Measurements from ENCODE around the gene EPO.
"Not testable (repeated sequence)": the region's sequence is repeated elsewhere in the genome, so short reads cannot be mapped to it uniquely, and the experiment has no call there.

EPO gene

DNA sequence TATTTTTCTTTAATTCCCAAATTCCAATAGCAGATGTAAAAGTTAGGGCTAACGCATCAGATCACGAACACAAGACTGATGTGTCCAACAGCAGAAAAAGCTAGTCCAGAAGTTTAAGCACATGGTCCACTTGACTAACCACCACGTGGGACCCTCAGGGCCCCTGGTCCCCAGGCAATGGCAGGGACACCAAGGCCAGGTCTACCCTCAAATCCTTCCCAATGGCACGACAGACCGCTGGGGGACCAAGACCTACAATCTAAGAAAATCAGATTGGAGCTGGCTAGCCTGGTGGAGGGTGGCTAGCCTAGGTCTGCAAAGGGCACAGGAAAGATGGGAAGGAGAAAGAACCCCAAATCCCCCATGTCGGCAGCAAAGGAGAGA is 27.7 kb upstream of the EPO start:
- DNase-seq (ENCODE audit: low read depth): peak; percentile 36
- H3K4me3 ChIP-seq (ENCODE audit: low read depth, low read length): peak overlapping the region; percentile 66
- TF ChIP-seq POLR2A (IDR thresholded peaks at IDR 0.05; ENCODE audit: extremely low read depth, insufficient read length) (no peak), MYC (IDR thresholded peaks at IDR 0.05; ENCODE audit: low read depth, low read length) (no peak)
- TF ChIP-seq, protein P1, sequence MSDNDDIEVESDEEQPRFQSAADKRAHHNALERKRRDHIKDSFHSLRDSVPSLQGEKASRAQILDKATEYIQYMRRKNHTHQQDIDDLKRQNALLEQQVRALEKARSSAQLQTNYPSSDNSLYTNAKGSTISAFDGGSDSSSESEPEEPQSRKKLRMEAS (IDR thresholded peaks at IDR 0.05; ENCODE audit: low read depth, low read length): peak; percentile 90

DNA sequence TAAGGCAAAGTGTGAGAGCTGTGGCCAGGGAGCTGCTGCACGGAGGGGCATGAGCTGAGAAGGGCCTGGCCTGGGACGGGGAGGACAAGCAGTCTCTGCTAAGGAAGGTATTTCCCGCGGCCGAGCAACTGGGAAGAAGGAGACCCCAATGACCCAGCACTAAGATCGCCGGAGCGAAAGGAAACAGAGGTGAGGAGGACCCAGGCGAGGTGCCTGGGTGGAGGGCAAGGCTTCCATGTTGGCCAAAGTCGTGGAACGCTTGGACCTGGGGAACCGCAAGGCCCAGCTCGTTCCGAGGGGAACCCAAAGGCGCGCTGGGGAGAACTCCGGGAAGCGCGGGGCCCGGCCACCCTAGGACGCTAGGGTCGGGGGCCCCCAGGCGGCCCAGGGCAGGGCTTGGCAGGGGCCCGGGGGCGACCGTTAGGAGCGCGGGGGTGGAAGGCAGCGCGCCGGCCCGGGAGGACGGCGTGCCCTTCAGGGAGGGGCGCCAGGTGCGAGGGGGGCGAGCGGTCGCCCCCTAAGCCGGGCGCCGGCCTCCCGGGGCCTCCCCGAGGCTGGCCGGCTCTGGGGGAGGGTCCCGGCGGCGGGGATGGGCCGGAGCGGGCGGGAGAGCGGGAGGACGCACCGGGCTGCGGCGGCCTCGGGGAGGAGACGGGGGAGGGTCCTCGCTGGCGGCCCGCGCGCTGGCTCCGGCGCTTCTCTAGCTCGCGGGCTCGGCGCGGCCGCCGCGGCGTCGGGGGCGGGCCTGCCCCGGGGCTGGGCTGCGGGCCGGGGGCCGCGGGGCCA is 26.8 kb upstream of the EPO start:
- TF ChIP-seq CTCF (IDR thresholded peaks at IDR 0.05; ENCODE audit: low read depth, low read length): no peak
- TF ChIP-seq POLR2A (IDR thresholded peaks at IDR 0.05; ENCODE audit: extremely low read depth, insufficient read length): no peak
- no peak for TF ChIP-seq MYC (IDR thresholded peaks at IDR 0.05; ENCODE audit: low read depth, low read length)
- TF ChIP-seq, protein P1 (IDR thresholded peaks at IDR 0.05; ENCODE audit: low read depth, low read length): no peak
- H3K4me3 ChIP-seq (ENCODE audit: low read depth, low read length): peak overlapping the region; percentile 66
- peak; percentile 65 for DNase-seq (ENCODE audit: low read depth)

GRCh38 chr7:100694098-100694745 is 26.0 kb upstream of the EPO start, which contains the start of gene GIGYF1:
Gene GIGYF1 (minus strand): TSS chr7:100694250. CDS start chr7:100688238, 6,012 bp downstream.
- peak within 1 kb of the TSS; percentile 66 for H3K4me3 ChIP-seq (ENCODE audit: low read depth, low read length)
- peak; percentile 90 for DNase-seq (ENCODE audit: low read depth)
- TF ChIP-seq, protein P1 (IDR thresholded peaks at IDR 0.05; ENCODE audit: low read depth, low read length): peak; percentile 79; the same call in 1 of the 2 replicates
- TF ChIP-seq CTCF (IDR thresholded peaks at IDR 0.05; ENCODE audit: low read depth, low read length) (no peak), POLR2A (IDR thresholded peaks at IDR 0.05; ENCODE audit: extremely low read depth, insufficient read length) (no peak), MYC (IDR thresholded peaks at IDR 0.05; ENCODE audit: low read depth, low read length) (peak; percentile 35; the same call in 1 of the 2 replicates)

DNA sequence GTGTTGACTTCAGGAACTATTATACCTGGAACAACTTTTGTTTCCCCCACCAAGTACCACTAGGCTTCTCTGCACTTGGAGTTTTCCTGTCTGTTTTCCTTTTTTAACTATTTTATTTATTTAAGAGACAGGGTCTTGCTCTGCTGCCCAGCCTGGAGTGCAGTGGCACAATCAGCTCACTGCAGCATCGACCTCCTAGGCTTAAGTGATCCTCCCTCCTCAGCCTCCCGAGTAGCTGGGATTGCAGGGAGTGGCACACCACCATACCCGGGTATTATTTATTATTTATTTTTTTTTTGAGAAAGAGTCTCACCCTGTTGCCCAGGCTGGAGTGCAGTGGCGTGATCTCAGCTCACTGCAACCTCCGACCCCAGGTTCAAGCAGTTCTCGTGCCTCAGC is 24.1 kb upstream of the EPO start:
- TF ChIP-seq, protein P1 (IDR thresholded peaks at IDR 0.05; ENCODE audit: low read depth, low read length): no peak
- TF ChIP-seq MYC (IDR thresholded peaks at IDR 0.05; ENCODE audit: low read depth, low read length): no peak
- TF ChIP-seq CTCF (IDR thresholded peaks at IDR 0.05; ENCODE audit: low read depth, low read length): no peak
- no peak for TF ChIP-seq POLR2A (IDR thresholded peaks at IDR 0.05; ENCODE audit: extremely low read depth, insufficient read length)
- H3K4me3 ChIP-seq (ENCODE audit: low read depth, low read length): no peak overlapping the region
- no peak for DNase-seq (ENCODE audit: low read depth)

DNA sequence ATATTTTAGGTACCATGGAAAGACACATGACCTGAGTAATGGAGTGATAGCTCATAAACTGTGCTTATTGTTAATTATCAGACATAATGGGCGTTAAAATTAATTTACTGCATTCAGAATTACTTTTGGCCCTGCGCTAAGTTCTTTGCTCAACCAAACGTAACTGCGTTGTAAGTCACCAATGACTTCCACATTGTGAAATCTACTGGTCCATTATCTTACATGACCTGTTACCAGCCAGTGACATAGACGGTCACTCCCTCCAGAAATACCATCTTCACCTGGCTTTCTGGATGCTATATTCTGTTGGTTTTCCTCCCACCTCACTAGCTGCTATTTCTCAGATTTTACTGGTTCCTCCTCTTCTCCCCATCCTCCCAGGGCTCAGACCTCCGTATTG is 21.2 kb upstream of the EPO start:
- TF ChIP-seq POLR2A (IDR thresholded peaks at IDR 0.05; ENCODE audit: extremely low read depth, insufficient read length): no peak
- no peak for TF ChIP-seq MYC (IDR thresholded peaks at IDR 0.05; ENCODE audit: low read depth, low read length)
- TF ChIP-seq, protein P1 (IDR thresholded peaks at IDR 0.05; ENCODE audit: low read depth, low read length): no peak
- TF ChIP-seq CTCF (IDR thresholded peaks at IDR 0.05; ENCODE audit: low read depth, low read length): no peak
- no peak for DNase-seq (ENCODE audit: low read depth)

GRCh38 chr7:100701089-100701488 is 19.2 kb upstream of the EPO start:
- H3K4me3 ChIP-seq (ENCODE audit: low read depth, low read length); DNase-seq (ENCODE audit: low read depth): not testable (repeated sequence)

More for the DNA sequence above, 21.2 kb upstream of the EPO start:
- no peak overlapping the region for H3K4me3 ChIP-seq (ENCODE audit: low read depth, low read length)

Data from NB4 (cell line).